Caco-2 (cell line): ENCODE measurements around the gene NEK3. TPM values are rescaled to one million over a fixed set of nuclear protein-coding genes. Genes with fewer than 3 reads are reported as not detected.
"Not testable (repeated sequence)": the region's sequence is repeated elsewhere in the genome, so short reads cannot be mapped to it uniquely, and the experiment has no call there.

Source experiments
- BruUV-seq: library from RNA; stranded (reverse); fragments of 400-500 nt; replicated peaks from 2 replicates; lab custom pipeline; 2021; lab: Mats Ljungman, UMichigan
- CTCF ChIA-PET: fragments of 300-600 bp; sonication (Branson Sonifier 250); formaldehyde crosslinking; loops from one replicate; lab custom pipeline; 2022; ENCODE audit warnings: antibody characterized with exemption; lab: Charles Lee
- POLR2A ChIA-PET: fragments of 300-600 bp; sonication (Branson Sonifier 250); formaldehyde crosslinking; loops from one replicate; lab custom pipeline; 2022; ENCODE audit warnings: antibody characterized with exemption; lab: Charles Lee
- DNase-seq, 2 experiments: peaks; one replicate each; pipeline versions ENCODE4 v3.0.0 to v3.0.0-alpha.2; 2020 to 2022
- H3K27me3 ChIP-seq: replicated peaks from 2 replicates; pipeline ENCODE4 v1.6.0; 2011; ENCODE audit warnings: low read length; ENCODE audit not compliant: control insufficient read depth, insufficient read depth
- H3K36me3 ChIP-seq: 2 replicates; pipeline ENCODE4 v1.5.1; 2011; ENCODE audit warnings: low read length; ENCODE audit not compliant: control insufficient read depth, insufficient read depth
- H3K4me1 ChIP-seq: fragments of 250-450 bp; sonication (Bioruptor Pico); 2 replicates; pipeline ENCODE4 v1.5.1; 2020; ENCODE audit warnings: mild to moderate bottlenecking
- H3K4me3 ChIP-seq: 2 replicates; pipeline ENCODE4 v1.5.1; 2011; ENCODE audit warnings: low read depth, mild to moderate bottlenecking, control low read depth, low read length
- H3K9me3 ChIP-seq: fragments of 250-450 bp; sonication (Bioruptor Pico); 2 replicates; pipeline ENCODE4 v1.5.1; 2020; ENCODE audit warnings: mild to moderate bottlenecking, moderate library complexity
- H3K27ac Mint-ChIP-seq: one replicate; pipeline ENCODE4 v1.8.0; 2022; ENCODE audit warnings: mixed read lengths; ENCODE audit not compliant: unreplicated experiment
- H3K27me3 Mint-ChIP-seq: one replicate; pipeline ENCODE4 v1.8.0; 2022; ENCODE audit warnings: mixed read lengths; ENCODE audit not compliant: insufficient read depth, unreplicated experiment
- H3K36me3 Mint-ChIP-seq: one replicate; pipeline ENCODE4 v1.8.0; 2022; ENCODE audit warnings: mild to moderate bottlenecking, mixed read lengths; ENCODE audit not compliant: insufficient read depth, unreplicated experiment
- H3K4me1 Mint-ChIP-seq: one replicate; pipeline ENCODE4 v1.8.0; 2022; ENCODE audit warnings: low read depth, mixed read lengths; ENCODE audit not compliant: unreplicated experiment
- H3K4me3 Mint-ChIP-seq: one replicate; pipeline ENCODE4 v1.8.0; 2022; ENCODE audit warnings: mild to moderate bottlenecking, moderate library complexity, mixed read lengths; ENCODE audit not compliant: unreplicated experiment
- H3K9me3 Mint-ChIP-seq: one replicate; pipeline ENCODE4 v1.8.0; 2022; ENCODE audit warnings: mixed read lengths; ENCODE audit not compliant: unreplicated experiment
- CTCF ChIP-seq, 2 experiments: fragments of 200-600 bp in 1 of 2; IDR thresholded peaks; 1 replicate in 1 of 2; 2 replicates in 1 of 2; pipeline versions ENCODE4 v1.5.1 to v1.8.0; 2011 to 2022; ENCODE audit warnings: antibody characterized with exemption in 1 of 2, control low read depth in 1 of 2, inconsistent platforms in 1 of 2, low read depth in 1 of 2, low read length in 1 of 2, mild to moderate bottlenecking in 1 of 2, moderate library complexity in 1 of 2; ENCODE audit not compliant: insufficient read depth in 1 of 2, severe bottlenecking in 1 of 2, unreplicated experiment in 1 of 2
- intact Hi-C: fragments of 100-400 bp; cut with micrococcal nuclease; formaldehyde crosslinking; loops from one replicate; pipeline ENCODE4 v1.10.0; 2022; ENCODE audit not compliant: unreplicated experiment
- total RNA-seq: library from RNA; stranded (reverse); gene quantifications from 2 replicates; pipeline ENCODE4 v1.2.3, GENCODE V29; 2022

Gene NEK3
- total RNA-seq, 1 experiment from 2014 or later: 33.5 TPM

- H3K4me1 ChIP-seq, intact Hi-C loops, H3K27me3 Mint-ChIP-seq, H3K9me3 ChIP-seq, H3K36me3 ChIP-seq, DNase-seq, H3K27ac Mint-ChIP-seq, H3K4me3 Mint-ChIP-seq, BruUV-seq, H3K27me3 ChIP-seq, H3K36me3 Mint-ChIP-seq, POLR2A ChIA-PET, H3K9me3 Mint-ChIP-seq, H3K4me3 ChIP-seq: not testable (repeated sequence)
- CTCF ChIA-PET: interaction anchor here (1.2 to 1.7 kb wide), 2 partner anchors 34 to 61 kb away, joined by 6 to 7 read pairs; no protein-coding TSS in a partner anchor
- peaks cover 32% of the 10 kb centered on the region for H3K4me1 Mint-ChIP-seq
Observed at GRCh38 chr13:52202506-52202905, 43.1 kb upstream of the NEK3 start.

- H3K4me3 ChIP-seq, H3K36me3 ChIP-seq, H3K9me3 Mint-ChIP-seq, H3K9me3 ChIP-seq, H3K27me3 ChIP-seq, H3K27me3 Mint-ChIP-seq, H3K4me1 ChIP-seq, H3K36me3 Mint-ChIP-seq, BruUV-seq, POLR2A ChIA-PET, H3K4me3 Mint-ChIP-seq: not testable (repeated sequence)
- intact Hi-C loops: loop anchor here (1.0 kb wide), 5 partner anchors 60 to 386 kb away; no protein-coding TSS in a partner anchor
- H3K4me1 Mint-ChIP-seq: peaks cover 32% of the 10 kb centered on the region
- CTCF ChIA-PET: interaction anchor here (0.7 to 1.7 kb wide), 5 partner anchors 34 to 386 kb away, joined by 3 to 7 read pairs (median 6); no protein-coding TSS in a partner anchor
- DNase-seq: peak in 1 of 2 experiments; percentile 57
- peak; percentile 18 to 51 for TF ChIP-seq CTCF (IDR thresholded peaks at IDR 0.05; ENCODE audit: insufficient read depth in 1 of 2, low read depth in 1 of 2, low read length in 1 of 2, severe bottlenecking in 1 of 2, unreplicated experiment in 1 of 2)
- peak overlapping the region; percentile 3 for H3K27ac Mint-ChIP-seq
Observed at GRCh38 chr13:52201439-52202193, 42.2 kb upstream of the NEK3 start.

GRCh38 chr13:52195401-52195837 lies 36.0 kb upstream of the NEK3 start:
- TF ChIP-seq CTCF (IDR thresholded peaks at IDR 0.05; ENCODE audit: insufficient read depth in 1 of 2, low read depth in 1 of 2, low read length in 1 of 2, severe bottlenecking in 1 of 2, unreplicated experiment in 1 of 2): no peak
- H3K27ac Mint-ChIP-seq: no peak overlapping the region
- intact Hi-C loops: loop anchor here (2.0 to 10.0 kb wide), 2 partner anchors 35 to 259 kb away; partner anchors contain the start of genes CKAP2 and VPS36
- no peaks in the 10 kb centered on the region for H3K9me3 ChIP-seq
- H3K27me3 Mint-ChIP-seq: no peaks in the 10 kb centered on the region
- no peak overlapping the region for H3K4me3 Mint-ChIP-seq
- H3K36me3 Mint-ChIP-seq: peaks cover 8% of the 10 kb centered on the region
- peaks cover 9% of the 10 kb centered on the region for H3K4me1 Mint-ChIP-seq
- no peaks in the 10 kb centered on the region for H3K9me3 Mint-ChIP-seq
- peaks cover 6% of the 10 kb centered on the region; the same call in 1 of the 2 replicates for H3K4me1 ChIP-seq
- no peak overlapping the region for H3K4me3 ChIP-seq
- CTCF ChIA-PET: no interaction called here
- H3K36me3 ChIP-seq: no peaks in the 10 kb centered on the region
- H3K27me3 ChIP-seq: no peaks in the 10 kb centered on the region
- BruUV-seq: no TSS peak
- POLR2A ChIA-PET: no interaction called here
- DNase-seq: no peak
